Hematopoietic multipotent progenitor cell treated with erythropoietin and hydrocortisone succinate and interleukin-3 and kit ligand, for 15 days (in vitro differentiated cells): ENCODE results near the gene CENPU.

Source experiments
- DNase-seq: peaks from one replicate; pipeline ENCODE4 v3.0.0-alpha.2; 2015; ENCODE audit warnings: low spot score

CENPU gene

DNA sequence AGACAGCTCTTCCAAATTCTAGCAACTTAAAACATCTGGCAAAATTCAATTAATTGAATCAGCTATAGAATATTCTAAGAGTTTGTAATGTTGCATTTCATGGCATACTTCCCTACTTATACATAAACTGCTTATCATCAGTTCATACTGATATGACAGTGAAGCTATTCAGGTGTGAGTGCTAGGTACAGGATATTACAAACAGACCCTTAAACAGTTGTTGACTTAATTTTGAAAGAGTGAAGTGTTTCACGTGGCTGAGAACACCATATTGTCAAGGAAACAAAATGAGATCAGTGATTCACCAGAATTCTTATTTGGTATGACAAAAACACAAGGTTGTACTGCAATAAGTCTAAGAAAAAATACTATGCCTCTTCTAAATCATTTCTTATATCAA lies 27.4 kb downstream of the CENPU start:
- no peak for DNase-seq

DNA sequence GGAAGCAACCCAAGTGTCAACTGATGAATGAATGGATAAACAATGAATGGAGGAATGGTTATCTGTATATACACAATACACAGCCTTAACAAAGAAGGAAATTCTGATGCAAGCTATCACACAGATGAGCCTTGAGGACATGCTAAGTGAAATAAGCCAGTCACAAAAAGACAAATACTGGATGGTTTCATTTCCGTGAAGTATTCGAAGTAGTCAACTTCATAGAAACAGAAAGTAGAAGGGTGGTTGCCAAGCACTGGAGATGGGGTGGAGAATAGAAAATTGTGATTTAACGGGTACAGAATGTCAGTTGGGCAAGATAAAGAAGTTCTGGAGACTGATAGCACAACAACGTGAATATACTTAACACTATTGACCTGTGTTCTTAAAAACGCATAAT lies 28.2 kb downstream of the CENPU start:
- DNase-seq = peak; percentile 29

DNA sequence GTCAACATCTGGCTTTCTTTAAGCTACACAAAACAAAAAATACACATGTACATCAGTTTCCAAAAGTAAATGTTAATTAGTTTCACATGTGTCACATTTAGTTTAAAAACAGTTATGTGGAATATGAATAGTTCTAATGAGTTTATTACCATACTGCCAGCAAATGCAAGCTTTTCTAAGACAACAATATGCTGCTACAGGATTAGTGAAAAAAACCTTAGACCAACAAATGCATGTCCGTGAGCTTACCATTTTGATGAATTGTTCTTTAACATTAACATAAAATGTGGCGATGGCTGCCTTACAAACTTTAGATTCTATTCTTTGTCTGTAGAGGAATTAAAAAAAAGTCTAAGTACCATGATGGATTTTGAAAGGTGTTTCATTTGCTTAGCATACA lies 31.8 kb downstream of the CENPU start:
- no peak for DNase-seq

DNA sequence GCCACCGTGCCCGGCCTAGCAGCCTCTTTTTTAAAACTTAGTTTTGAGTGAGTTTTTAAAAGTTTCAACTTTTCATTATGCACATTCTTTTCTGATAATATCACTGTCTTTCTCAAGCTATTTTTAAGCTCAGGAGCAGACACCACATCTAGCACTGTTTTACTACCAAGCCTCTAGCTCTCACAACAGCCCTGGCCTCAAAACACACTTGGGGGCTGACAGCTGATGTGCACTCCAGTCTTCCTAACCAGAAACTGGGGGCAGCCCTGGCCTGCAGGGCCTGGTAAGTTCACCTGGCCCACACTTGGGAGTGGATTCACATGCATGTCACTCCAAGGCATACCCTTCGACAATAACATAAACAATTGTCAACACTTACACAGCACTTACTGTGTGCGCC lies 34.0 kb downstream of the CENPU start:
- DNase-seq = no peak

DNA sequence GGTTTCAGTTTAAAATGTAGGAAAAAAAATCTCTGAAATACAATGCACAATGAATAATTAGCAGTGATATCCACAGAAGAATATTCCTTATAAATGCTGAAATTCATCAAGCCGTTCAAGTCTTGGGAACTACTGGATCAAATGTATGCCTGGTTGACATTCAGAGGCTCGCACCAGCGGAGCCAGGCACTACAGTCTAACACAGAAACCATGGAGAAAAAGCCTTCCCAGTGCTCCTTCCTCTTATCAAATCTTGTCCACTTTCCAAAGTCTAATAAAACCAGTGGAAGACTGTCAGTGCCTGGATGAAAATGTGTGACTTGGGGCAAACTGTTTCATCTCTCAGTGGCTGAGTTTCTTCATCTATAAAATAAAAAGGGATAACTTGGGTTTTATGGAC lies 35.9 kb downstream of the CENPU start:
- no peak for DNase-seq

DNA sequence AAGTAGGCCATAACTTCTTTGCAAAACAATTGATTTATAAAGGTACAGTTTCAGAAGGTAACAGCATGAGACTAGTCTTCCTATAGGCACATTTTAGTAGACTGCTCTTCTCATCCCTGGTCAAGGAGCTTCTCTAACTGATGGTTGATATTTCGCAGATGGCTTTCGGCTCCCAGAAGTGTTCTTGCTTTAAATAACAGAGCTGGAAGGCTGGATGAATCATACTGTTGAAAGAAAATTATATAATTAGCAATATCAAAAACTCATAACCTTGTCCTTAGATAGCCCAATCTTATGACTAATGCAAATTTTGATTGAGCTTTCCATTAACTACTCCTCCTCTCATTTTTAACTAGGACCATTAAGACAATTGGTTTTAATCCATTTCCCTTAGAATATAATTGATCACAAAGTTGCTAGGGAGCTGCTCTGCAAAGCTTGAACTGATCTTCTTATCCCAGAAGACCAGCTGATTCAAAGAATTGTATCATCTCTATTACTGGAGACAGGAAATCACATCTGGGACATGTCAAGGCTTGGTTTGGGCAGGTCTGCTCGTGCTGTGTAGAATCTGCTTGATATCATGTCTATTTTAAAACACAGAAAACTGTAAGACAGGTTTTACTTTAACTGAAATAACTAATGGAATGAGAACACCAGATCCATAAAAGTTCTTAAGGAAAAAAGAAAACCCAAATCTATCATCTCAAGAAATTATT lies 38.6 kb downstream of the CENPU start:
- DNase-seq = no peak

DNA sequence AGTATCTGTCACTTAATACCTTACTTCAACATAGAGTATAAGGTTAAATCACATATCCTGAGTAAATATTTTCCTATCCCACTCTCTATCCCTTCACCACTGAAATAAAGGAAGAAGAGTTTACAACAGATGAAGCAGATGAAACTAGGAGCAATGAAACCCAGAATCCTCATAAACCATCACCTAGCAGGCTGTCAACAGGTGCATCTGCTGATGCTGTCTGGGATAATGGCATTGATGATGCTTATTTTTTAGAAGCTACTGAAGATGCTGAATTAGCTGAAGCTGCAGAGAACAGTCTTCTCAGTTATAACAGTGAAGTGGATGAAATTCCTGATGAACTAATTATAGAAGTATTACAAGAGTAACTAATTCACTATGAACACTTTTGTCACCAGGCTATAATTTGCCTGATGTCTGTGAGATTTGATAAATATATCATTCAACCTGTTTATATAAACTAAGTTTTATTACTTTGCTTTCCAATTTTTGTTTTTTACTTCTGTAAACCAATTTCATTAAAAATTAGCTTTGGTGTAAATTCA lies 39.4 kb downstream of the CENPU start:
- DNase-seq = no peak

DNA sequence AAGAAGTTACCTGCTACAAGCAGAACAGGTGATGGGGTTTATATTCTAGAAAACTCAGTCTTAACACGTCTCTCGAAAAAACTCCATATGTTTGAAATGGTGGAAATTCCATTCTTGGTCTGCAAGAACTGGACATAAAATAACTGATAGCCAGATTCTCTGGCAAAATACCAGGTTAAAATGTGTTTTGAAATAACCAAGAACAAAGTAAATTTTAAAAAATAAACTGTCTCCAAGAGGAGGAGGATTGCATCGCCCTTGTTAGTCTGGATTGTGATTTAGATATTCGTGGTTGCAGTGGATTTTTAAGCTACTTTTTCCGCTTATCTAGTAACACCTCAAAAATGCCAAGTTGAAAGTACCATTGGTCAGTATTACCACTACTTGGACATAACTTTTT lies 40.8 kb downstream of the CENPU start:
- no peak for DNase-seq

DNA sequence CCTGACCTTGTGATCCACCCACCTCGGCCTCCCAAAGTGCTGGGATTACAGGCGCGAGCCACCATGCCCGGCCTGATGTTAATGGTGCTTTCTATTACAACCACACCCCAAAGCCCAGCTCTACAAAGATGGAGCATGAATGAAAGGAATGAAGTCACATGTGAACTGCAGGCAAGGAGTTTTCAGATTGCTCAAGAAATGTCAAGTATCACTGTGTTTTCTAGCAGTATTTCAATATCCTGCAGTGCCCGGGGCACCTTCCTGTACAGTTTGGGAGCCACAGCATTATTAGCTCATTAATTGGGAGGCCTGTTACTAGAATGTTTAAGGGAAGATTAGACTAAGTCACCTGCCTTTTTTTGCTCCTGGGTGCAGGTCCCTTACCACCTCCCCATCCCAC lies 44.2 kb downstream of the CENPU start:
- DNase-seq = no peak

DNA sequence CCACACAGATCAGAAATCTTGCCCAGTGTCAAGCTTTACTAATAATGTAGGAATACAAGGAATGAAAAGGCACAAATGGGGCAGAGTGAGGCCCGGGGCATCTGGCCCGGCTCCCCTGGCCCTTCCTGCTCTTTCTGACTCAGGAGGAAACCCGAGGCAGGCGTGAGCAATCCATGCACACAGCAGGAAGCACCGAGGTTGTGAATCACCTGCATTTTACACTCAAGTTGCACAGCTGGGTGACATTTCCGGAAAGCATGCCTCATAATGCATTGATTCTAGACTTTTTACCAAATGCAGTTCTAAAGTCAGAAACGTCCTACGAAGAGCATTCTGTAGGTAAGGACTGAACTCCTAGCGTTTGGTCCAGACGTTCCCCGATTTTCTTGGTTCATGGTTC lies 45.4 kb downstream of the CENPU start:
- DNase-seq = no peak

DNA sequence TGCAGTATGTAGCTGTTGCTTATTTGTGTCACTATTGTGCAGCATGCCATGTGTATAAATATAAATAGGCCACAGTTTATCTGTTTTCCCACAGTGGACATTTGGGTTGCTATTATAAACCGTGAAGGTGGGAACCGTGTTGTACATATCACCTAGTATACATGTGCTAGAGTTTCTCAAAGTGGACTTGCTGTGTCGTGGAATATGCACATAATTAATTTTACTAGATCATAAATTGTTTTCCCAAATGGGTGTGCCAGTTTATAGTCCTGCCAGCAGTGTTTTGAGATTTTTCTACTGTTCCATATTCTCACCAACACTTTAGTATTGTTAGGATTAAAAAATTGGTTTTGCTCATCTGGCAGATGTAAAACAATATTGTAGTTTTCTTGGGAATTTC lies 45.9 kb downstream of the CENPU start:
- DNase-seq = no peak

DNA sequence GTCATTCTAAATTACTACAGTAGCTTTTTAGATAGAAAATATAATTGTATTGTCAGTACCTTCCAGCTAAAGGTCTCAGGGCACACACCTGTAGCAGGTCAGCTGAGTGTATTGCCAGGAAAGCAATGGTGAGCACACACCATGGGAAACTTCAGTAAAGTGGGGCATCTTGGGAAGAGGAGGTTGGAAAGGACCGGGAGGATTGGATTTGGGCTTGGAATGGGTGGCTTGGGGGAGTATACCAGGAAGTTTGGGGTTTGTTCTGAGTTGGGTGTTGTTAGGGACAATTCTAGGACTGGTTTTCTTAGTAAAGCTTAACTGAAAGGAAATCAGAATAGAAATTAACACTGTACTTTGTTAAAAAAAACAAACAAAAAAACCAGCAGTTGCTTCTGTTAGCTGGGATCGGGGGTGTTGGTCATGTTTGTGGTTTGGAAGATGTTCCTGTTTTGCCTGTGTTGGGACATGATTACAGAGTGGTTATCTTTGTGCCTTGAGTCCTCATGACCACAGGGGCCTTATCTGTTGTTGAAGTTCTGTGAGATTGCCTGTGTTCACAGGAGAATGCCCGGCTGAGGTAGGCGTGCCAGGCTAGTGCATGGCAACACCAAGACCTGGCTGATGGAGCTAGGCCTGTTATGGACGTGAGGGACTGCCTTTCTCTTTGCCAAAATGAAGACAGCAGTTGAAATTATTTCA lies 49.3 kb downstream of the CENPU start:
- DNase-seq = peak; percentile 91

DNA sequence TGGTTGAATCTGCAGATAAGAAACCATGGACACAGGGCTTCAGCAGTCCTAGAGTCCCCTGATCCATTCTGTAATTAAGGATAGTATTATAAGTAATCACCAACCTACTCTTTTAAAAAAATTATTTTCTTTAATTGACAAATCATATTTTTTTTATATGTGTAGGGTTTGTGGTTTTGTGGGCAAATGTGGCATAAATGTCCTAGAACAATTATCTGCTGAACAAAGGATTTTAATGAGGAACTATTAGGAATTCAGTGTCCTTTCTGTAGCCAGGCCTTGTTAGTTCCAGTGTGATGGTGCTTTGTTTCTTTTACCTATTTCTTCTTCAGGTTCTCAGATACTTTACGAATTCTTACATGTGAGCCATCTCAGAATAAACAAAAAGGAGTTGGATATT lies 52.0 kb downstream of the CENPU start:
- no peak for DNase-seq

DNA sequence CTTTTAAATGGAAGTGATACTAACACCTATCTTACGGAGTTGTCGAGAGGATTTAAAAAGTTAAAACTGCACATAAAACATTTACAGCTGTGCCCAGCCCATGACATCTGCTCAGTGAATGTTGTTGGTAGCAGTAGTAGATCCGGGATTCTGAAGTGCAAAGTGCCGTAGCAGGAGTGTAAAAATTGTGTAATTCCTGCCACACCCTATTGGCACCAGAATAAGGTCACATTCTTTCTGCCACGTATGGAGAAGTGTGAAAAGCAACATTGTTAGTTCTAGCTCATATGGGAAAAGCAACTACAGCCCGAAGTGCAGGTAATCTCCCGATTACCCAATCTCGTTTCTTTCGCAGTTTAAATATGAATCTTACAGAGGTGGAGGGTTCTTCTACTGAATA lies 53.2 kb downstream of the CENPU start:
- no peak for DNase-seq

DNA sequence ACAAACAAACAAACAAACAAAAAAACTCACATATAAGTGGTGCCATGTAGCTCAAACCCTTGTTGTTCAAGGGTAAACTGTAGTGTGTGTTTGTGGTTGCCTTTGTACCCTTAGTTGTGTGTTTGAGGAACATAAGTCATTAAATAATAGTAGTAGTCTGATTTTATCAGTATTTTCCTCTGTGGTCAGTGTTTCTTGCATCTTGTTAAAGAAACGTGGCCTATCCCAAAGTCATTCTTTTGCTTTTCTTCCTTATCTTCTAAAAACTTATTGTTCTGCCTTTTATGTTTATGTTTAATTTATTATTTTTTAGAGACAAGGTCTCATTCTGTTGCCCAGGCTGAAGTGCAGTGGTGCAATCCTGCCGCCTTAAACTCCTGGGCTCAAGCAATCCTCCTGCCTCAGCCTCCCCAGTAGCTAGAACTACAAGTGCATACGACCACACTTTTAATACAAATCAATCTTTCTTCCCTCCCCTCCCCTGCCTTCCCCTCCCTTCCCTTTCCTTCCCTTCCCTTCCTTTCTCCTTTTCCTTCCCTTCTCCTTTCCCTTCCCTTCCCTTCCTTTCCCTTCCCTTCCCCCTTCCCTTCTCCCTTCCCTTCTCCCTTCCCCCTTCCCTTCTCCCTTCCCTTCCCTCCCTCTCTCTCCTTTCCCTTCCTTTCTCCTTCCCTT lies 57.9 kb downstream of the CENPU start:
- no peak for DNase-seq

DNA sequence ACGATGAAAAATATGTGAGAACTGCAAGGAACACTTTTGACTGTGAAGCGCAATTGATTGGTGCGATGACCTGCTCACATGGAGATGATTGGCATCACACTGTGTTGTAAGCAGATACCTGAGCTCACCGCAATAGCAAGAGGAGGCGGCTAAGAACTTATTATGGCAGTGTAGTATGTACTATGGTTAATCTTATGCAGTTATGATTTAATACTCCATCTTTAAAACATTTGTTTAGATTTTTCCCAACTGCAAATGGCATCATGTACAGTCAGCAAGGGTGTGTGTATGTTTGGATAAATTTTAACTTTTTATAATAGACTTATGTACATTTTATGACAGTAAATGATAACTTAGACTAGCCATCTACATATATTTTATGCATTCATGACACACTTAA lies 58.9 kb downstream of the CENPU start:
- no peak for DNase-seq

DNA sequence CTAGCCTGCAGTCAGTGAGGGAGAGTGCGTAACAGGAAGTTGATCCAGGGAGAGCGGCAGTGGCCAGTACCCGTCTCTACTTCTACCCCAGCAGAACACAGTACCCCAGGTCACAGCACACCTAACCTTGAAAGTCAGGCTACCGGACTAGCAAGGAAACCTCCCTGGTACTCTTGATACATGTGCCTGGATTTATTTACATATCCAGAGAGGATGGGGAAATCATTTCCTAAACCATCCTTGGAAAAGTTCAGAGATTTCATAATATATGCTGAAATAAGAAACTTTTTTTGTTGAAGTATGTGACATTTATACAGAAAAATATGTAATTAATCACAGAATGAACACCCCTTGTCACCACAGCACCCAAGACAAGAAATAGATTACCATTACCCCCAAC lies 59.9 kb downstream of the CENPU start:
- DNase-seq = no peak

DNA sequence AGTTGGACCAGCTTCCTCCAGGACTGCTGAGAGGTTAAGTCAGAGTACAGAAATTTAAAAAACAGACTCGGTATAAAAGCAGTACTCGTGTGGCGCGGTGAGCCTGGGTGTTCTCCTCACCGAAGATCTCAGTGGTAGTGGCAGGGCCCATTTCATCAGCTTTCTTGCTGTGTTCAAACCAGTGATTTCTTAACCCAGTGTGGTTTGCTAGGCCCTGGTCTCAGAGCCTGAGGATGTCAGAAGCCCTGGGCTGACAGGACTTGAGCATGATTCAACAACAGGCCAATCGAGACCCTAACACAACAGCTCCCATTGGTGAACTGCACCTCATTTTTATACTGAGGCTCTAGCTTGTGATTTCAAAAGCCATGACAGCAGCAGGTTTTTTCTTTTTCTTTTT lies 61.2 kb downstream of the CENPU start:
- DNase-seq = no peak

DNA sequence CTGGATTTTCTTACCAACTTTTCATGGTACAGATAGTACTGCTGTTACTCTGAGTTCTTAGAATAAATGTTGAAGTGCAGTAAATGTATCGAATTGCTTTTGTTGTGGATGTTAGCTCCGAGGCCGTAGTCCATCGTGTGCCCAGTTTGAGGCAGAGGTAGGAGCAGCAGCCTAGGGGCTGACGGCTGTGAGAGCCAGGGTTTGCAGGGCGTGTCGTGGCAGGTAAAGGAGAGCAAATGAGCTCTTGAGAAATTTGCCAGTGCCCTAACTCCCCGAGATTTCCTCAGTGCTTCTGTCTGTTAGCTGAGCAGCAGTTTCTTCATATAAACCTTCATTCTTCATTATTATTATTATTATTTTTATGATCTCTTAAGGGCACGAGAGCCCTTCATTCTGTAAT lies 62.8 kb downstream of the CENPU start:
- no peak for DNase-seq

DNA sequence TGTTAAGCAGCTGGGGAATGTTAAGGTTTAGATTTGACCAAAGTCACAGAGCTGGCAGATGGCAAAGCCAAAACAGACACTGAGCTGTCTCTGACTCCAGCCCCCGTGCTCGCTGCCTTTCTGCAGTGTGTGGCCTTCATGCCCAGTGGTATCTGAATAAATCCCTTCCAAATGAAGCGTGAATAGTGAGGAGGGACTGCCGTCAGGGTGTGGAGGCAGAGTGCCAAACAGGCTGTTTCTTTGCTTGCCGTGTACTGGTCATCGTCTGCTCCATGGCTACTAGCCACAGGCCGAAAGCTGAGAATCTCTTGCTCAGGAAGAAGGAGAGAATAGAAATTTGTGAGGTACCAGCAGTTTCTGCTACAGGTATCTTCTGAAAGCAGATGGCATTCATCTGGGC lies 64.6 kb downstream of the CENPU start:
- no peak for DNase-seq

DNA sequence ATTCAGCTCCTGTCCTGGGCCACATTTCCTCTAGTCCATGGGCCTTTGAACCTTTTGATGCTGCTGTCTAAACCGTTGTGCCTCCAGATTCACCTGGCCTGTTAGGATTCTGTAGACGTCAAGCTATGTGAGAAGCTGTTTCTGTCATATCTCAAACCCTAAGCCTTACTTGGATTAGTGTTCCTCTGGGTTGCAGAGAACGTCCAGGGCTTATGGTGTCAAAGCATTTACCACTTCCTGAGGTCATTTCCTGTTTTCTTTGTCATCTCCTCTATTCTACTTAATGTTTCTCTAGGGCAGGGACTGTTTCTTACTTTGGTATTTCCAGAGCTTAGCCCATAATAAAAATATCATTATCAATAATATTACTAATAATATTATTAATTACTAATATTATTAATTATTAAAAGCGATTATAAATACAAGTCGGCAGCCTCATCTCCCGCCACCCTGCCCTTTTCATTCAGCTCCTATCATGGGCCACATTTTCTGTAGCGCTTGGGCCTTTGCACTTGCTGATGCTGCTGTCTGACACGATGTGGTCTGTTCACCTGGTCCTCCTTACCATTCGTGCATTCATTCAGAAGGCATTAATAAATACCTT lies 65.3 kb downstream of the CENPU start:
- no peak for DNase-seq

DNA sequence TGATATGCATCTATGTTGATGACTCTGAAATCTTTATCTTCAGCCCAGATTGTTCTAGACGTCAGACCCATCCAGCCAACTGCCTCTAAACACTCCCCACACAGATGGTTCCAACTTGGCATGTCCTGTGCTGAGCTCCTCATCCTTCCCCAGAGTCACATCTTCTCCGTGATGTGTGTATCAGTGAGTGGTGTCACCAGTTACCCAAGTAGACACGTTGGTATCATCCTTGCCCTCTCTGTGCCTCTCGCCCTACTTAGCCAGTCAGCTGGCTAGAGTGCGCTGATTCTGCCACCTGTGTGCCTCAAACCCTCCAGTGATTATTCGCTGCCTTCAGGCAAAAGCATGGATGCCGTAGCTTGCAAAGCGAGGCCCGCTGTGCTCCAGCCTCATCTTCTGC lies 65.8 kb downstream of the CENPU start:
- DNase-seq = no peak

DNA sequence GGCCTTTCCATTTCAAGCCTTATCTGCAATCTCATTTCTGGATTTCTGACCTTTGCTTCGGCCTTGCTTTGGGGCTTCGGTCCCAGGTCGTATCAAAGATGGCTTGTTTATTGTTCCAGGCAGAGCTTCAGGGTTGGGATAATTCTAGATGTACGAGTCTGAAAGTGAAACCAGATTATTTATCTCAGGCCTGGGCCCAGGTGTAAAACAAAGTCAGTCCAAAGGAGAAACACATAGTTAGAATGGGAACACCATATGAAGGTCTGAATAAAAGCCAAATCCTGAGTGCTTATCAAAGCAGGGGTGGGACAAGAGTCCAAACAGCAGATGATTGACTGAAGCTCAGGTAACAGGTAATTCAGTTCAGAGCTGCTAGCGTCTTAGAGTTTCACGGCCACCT lies 67.2 kb downstream of the CENPU start:
- no peak for DNase-seq
